GM21515 (cell line): ENCODE measurements around the gene SLC22A15.
"Not testable (repeated sequence)": the region's sequence is repeated elsewhere in the genome, so short reads cannot be mapped to it uniquely, and the experiment has no call there.

Experiments
- ATAC-seq: cut with Tn5 transposase; IDR thresholded peaks from one replicate; pipeline ENCODE4 v1.9.1; 2021; ENCODE audit not compliant: unreplicated experiment

The SLC22A15 gene

DNA sequence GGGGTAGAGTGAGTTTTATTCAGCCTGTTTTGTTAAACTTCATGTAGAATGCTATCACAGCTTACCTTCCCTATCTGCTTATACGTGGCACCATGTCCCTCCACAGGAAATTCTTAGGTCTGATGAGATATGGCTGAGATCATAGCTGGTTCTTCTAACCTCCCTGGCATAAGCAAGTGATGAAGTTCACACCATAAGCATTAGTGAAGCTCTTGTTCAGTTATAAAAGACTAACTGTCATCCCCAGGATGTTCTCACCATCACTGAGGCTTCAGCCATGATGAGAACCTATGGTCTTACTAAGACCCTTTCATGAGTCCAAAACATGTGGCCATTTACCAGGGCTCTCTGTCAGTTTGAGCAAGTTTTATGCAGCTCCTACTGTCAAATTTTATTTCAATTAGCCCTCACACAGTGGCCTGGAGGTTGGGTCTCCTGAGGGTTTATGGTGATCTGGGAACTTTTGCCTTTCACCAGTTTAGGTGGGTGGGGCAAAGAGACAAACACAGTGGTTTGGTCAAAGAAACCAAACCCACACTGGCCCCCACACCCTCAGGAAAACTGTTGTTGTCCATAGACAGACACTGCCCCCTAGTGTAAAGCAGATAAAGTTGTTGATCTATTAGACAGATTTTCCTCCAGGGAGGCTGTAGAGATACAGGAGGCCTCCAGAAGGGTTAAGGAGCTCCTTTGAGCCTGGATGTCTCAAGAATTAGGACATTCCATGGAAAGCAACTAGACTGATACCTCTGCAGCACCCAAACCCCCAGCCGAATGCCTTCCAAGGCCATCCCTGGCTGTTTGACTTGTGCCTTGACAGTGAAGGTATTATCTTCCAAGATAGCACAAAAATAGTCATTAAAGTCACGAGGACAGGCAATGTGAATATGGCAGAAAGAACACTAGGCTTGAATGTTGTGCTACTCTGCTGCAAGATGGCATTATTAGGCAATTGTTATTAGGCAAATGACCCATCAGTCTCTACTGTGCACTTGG is 5.0 kb downstream of the SLC22A15 start:
- no peak for ATAC-seq

DNA sequence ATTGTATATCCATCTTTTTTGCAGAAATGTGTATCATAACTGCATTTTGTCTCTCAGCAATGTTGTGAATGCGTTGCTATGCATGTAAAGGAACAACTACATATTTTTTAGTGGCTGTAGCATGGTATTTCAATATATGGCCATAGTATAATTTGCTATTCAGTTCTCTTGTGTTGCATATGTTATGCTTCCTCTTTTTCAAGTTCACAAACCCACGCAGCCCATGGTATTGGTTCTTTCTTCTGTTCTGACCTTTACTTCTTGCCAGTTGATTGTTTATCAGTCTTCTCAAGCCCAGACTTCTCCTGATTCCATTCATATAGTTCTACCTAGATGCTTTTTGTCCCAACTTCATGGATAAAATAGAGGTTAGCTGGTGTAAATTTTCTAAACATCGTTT is 6.1 kb downstream of the SLC22A15 start:
- ATAC-seq, result no peak

DNA sequence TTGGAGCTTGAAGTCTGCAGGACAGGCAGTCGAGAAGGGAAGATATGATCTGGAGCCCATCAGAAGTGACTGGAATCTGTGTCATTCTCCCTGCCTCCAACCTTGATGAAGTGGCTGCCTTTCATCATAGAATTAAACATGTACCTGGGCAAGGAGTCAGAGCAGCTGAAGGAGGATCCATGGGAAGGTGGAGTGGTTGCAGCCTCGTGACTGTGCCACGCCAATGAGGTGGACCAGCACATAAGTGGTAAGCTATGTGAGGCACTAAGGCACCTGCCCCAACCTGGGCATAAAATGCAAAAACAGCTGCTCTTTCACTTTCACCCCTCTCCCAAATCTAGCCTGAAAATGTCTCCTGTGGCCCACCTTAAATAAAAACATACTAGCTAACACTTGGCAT is 7.3 kb downstream of the SLC22A15 start:
- ATAC-seq, result no peak

- no peak for ATAC-seq
Observed at GRCh38 chr1:115987623-115988022, 11.3 kb downstream of the SLC22A15 start.

DNA sequence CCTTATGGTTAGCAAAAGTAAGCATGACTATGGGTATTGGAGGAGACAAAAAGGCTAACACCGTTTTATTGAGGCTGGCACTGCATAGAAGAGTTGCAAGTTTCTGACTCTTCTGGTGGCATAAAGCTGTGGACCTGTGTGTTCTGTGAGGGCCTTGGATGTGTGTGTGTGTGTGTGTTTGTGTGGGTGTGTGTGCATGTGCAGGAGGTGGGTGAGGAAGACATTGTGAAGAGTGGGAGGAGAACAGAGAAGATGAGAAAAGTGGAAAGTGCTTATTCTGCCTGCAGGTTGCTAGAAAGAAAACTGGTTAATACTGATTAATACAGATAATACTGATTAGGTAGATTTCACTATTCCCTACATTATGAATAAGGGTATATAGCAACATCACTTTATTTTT is 12.6 kb downstream of the SLC22A15 start:
- ATAC-seq, result no peak

DNA sequence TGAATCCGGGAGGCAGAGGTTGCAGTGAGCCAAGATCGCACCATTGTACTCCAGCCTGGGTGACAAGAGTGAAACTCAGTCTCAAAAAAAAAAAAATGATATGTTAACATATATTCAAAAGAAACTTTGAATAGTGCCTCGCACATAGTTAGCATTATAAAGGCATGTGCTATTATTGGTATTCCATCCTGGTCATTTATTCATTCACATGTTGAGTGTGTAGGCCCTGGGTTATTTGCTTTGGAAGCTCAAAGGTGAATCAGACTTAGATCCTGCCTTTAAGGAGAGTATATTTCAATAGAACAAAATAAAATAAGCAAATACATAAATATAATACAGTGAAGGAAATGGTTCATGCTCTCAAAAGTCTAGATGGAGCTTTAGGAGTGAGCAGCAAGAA is 13.4 kb downstream of the SLC22A15 start:
- ATAC-seq, result no peak

DNA sequence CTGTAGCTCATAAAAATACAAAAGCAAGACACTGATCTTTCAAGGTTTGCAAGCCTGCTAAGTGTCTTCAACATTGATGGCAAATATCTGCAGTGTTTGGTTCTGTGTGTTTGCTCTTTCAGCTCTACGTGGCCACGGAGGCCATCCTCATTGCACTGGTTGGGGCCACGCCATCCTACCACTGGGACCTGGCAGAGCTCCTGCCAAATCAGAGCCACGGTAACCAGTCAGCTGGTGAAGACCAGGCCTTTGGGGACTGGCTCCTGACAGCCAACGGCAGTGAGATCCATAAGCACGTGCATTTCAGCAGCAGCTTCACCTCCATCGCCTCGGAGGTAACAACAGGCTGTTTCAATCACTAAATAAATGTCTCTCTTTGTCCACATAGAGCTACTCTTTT is 15.6 kb downstream of the SLC22A15 start:
- no peak for ATAC-seq

DNA sequence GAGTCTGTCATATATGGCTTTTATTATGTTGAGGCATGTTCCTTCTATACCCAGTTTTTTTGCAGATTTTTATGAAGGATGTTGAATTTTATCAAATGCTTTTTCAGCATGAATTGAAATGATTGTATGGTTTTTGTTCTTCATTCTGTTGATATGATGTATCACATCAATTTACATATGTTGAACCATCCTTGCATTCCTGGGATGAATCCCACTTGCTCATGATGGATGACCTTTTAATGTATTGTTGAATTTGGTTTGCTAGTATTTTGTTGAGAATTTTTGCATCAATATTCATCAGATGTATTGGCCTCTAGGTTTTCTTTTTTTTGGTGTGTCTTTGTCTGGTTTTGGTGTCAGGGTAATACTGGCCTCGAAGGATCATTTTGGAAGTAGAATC is 21.6 kb downstream of the SLC22A15 start:
- ATAC-seq, result not testable (repeated sequence)

GRCh38 chr1:116001739-116002487 is 25.6 kb downstream of the SLC22A15 start:
- ATAC-seq, result no peak

GRCh38 chr1:116002781-116003420 is 26.6 kb downstream of the SLC22A15 start:
- ATAC-seq, result no peak

DNA sequence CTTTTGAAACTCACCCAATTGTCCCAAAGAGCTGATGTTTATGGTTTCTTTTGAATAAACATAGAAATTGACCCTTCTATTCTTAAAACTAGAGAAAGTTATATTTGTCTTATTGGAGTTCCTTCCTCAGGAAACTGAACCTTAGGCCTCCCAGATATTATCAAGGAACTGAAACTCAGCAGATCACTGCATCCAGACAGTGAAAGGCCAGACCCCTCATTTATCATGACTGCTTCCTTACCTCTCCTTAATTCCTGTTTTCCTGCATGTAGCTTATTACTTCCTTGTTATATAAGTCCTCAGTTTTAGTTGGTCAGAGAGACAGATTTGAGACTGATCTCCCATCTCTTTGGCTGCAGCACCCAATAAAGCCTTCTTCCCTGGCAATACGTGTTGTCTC is 27.5 kb downstream of the SLC22A15 start:
- ATAC-seq, result no peak

DNA sequence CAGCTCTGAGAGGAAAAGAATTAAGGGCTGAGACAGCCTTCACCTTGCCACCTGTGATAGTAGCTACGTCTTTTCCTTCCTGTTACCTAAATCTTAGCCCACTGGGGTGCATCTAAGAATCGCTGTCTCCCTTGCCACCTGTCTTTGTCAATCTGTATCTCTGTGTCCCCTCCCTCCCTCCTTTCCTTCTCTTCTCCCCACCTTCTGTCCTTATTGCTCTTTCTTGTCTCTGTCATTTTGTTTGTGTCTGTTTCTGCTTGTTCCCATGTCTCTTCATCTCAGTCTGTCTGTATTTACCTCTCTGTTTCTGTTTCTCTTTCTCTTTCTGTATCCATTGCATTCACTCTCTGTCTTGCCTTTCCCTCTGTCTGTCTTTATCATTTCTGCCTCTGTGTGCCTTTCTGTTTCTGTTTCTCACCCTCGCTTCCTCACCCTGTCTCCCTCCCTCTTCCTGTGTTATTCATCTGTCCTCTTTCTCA is 30.2 kb downstream of the SLC22A15 start:
- ATAC-seq, result peak; percentile 95

GRCh38 chr1:116008656-116009390 is 32.5 kb downstream of the SLC22A15 start:
- ATAC-seq, result no peak

GRCh38 chr1:116012716-116013115 is 36.4 kb downstream of the SLC22A15 start:
- no peak for ATAC-seq

DNA sequence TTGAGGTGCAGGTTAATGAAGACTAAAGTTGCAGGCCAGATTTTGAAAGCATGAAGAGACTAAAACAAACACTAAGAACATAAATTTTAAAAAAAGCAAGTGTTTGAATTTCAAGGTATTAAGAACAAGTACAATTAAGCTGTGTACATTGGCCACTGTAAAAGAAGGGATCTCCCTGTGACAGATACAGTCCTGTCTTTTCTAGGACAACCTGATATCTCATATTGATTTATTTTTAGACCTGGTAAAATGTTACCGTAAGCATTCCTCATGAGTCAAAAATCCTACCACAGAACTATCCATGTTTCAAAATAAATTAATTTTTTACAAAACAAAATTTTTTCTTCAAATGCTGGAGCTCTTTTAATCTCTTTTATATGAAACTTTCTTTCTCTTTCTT is 39.4 kb downstream of the SLC22A15 start:
- ATAC-seq, result no peak

DNA sequence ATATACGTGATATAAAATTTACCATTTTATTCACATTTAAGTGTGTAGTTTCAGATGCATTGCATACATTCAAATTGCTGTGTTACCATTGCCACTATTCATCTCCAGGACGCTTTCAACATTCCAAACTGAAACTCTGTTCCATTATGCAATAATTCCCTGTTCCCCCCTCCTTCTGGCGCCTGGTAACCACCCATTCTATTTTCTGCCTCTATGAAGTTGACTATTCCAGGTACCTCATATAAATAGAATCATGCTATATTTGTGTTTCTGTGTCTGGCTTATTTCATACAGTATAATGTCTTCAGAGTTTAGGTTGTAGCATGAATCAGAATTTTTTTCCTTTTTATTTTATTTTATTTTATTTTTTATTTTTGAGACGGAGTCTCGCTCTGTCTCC is 41.7 kb downstream of the SLC22A15 start:
- no peak for ATAC-seq

GRCh38 chr1:116019653-116020253 is 43.4 kb downstream of the SLC22A15 start:
- no peak for ATAC-seq

DNA sequence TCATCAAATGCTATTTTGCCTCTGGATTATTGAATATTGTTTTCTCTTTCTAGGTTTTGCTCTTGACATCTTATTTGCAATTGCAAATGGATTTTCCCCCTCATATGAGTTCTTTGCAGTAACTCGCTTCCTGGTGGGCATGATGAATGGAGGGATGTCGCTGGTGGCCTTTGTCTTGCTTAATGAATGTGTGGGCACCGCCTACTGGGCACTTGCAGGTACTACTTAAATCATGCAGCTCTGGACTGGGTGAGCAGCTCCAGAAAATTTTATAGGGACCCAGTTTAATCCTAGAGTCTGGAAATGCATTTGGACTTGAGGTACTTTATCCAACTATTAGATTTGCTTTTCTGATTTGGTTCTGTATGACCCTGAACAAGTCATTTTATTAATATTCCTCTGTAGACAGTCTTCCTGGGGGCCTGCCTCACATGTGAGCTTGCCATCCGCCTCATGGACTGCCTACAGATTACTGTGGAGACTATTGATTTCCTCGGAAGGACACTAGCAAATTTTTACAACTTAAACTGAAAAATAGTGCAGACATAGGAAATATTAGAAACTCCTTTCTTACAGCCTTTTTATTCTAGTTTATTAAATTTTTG is 44.5 kb downstream of the SLC22A15 start:
- ATAC-seq, result peak; percentile 73

DNA sequence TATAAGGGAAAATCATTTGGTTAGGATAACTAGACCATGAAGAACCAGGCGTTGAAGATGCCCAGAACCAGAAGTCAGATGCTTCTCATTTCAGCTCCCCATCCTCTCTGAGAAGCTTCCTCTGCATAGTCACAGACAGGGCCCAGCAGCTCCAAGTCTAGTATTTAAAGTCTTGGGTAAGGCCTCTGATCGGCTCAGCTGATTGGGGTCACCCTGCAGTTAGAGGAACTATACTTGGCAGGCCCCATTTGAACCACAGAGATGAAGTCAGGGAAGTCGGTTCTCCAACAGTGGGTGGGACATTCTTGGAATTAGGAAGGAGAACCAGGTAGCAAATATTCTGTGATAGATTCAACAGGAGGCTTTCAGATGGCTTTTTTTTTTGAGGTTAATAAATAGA is 48.3 kb downstream of the SLC22A15 start:
- no peak for ATAC-seq

DNA sequence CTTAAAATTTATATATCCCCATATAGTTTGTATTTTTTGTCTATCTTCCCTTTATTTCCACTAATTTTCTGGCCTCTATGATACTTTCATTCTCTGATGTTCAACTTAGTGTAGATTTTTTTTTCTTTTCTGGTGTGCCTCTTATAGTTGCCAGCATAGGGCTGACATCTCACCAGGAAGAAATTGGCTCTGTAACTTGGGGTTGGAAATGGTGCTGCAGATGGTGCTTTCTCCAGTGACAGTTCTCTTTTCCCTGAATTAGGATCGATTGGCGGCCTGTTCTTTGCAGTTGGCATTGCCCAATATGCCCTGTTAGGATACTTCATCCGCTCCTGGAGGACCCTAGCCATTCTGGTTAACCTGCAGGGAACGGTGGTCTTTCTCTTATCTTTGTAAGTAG is 50.3 kb downstream of the SLC22A15 start:
- no peak for ATAC-seq
